Peyer's patch (tissue), 4 donors: Measurements from ENCODE around the gene GPC3. TPM values are rescaled to one million over a fixed set of nuclear protein-coding genes. Genes with fewer than 3 reads are reported as not detected.

Experiments used
- DNase-seq, 3 donors: peaks; one replicate each; pipeline ENCODE4 v3.0.0-alpha.2; 2017 to 2019
- H3K27ac ChIP-seq, 4 donors: fragments of 200-600 bp; sonication (generic); one replicate each; pipeline ENCODE4 v1.5.1; 2016 to 2019
- H3K27me3 ChIP-seq, 2 donors: fragments of 200-600 bp; sonication (generic); one replicate each; pipeline ENCODE4 v1.5.1; 2019
- H3K36me3 ChIP-seq, 3 donors: fragments of 200-600 bp; sonication (generic); one replicate each; pipeline ENCODE4 v1.5.1; 2016 to 2019
- H3K4me1 ChIP-seq, 4 donors: fragments of 200-600 bp; sonication (generic); one replicate each; pipeline ENCODE4 v1.5.1; 2016 to 2019
- H3K4me3 ChIP-seq, 4 donors: fragments of 200-600 bp; sonication (generic); 1 replicate in 3 of 4; 2 replicates in 1 of 4; pipeline ENCODE4 v1.5.1; 2016 to 2019; ENCODE audit warnings: mild to moderate bottlenecking in 1 of 4
- H3K9me3 ChIP-seq, 4 donors: fragments of 200-600 bp; sonication (generic); one replicate each; pipeline ENCODE4 v1.5.1; 2016 to 2019; ENCODE audit warnings: mild to moderate bottlenecking in 1 of 4
- POLR2A ChIP-seq, 2 donors: fragments of 450-650 bp; IDR thresholded peaks; one replicate each; pipeline ENCODE4 v1.5.1; 2017; ENCODE audit warnings: antibody characterized with exemption in 2 of 2, mild to moderate bottlenecking in 2 of 2, moderate library complexity in 2 of 2
- total RNA-seq, 4 donors: library from RNA; depleted of rRNA; stranded (reverse); fragments of >200 nt; gene quantifications; one replicate each; pipeline ENCODE4 v1.1.0, GENCODE V29; 2016
- TF ChIP-seq, protein P1 (sequence below), 6 experiments: fragments of 450-650 bp in 4 of 6; fragments of 200-600 bp in 2 of 6; sonication (generic) in 1 of 6; IDR thresholded peaks; one replicate each; pipeline ENCODE4 v1.5.1; 2017 to 2019; ENCODE audit warnings: antibody characterized with exemption in 6 of 6, mild to moderate bottlenecking in 3 of 6, moderate library complexity in 1 of 6

GPC3 gene
- total RNA-seq, 4 donors from 2014 or later, result 1.1 to 7.2 (median 5.8) TPM

- H3K4me3 ChIP-seq, result no peak overlapping the region
- no peaks in the 10 kb centered on the region for H3K36me3 ChIP-seq
- TF ChIP-seq, protein P1, sequence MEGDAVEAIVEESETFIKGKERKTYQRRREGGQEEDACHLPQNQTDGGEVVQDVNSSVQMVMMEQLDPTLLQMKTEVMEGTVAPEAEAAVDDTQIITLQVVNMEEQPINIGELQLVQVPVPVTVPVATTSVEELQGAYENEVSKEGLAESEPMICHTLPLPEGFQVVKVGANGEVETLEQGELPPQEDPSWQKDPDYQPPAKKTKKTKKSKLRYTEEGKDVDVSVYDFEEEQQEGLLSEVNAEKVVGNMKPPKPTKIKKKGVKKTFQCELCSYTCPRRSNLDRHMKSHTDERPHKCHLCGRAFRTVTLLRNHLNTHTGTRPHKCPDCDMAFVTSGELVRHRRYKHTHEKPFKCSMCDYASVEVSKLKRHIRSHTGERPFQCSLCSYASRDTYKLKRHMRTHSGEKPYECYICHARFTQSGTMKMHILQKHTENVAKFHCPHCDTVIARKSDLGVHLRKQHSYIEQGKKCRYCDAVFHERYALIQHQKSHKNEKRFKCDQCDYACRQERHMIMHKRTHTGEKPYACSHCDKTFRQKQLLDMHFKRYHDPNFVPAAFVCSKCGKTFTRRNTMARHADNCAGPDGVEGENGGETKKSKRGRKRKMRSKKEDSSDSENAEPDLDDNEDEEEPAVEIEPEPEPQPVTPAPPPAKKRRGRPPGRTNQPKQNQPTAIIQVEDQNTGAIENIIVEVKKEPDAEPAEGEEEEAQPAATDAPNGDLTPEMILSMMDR (IDR thresholded peaks at IDR 0.05), result no peak
- no peak for TF ChIP-seq POLR2A (IDR thresholded peaks at IDR 0.05)
- no peaks in the 10 kb centered on the region for H3K4me1 ChIP-seq
- no peaks in the 10 kb centered on the region for H3K27me3 ChIP-seq
- no peak overlapping the region for H3K27ac ChIP-seq
- DNase-seq, result no peak
- H3K9me3 ChIP-seq, result no peaks in the 10 kb centered on the region
Observed at GRCh38 chrX:133983974-133984845, 1.2 kb downstream of the GPC3 start.

GRCh38 chrX:133983256-133983973, 2.0 kb downstream of the GPC3 start:
- no peak overlapping the region for H3K4me3 ChIP-seq
- H3K36me3 ChIP-seq, result no peaks in the 10 kb centered on the region
- no peaks in the 10 kb centered on the region for H3K4me1 ChIP-seq
- TF ChIP-seq POLR2A (IDR thresholded peaks at IDR 0.05), result no peak
- TF ChIP-seq, protein P1 (IDR thresholded peaks at IDR 0.05), result no peak
- DNase-seq, result no peak
- H3K27me3 ChIP-seq, result no peaks in the 10 kb centered on the region
- no peaks in the 10 kb centered on the region for H3K9me3 ChIP-seq
- H3K27ac ChIP-seq, result no peak overlapping the region

DNA sequence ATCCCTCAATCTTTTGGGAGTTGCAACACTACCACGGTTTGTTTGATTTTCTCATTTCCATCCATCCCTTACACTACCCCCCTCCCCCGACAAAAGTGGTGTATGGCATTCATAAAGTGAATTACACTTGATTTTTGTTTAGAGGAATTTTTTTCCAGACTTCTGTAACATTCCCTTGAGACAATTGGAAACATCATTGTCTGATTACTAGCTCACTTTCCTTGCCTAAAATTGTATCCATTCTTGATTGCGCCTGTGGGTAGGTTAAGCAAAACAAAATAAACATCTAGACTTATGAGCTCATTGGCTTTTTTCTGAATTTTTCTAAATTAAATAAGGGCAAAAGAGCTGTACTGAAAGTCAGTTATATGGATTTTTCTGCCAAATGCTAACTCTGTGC, 3.5 kb downstream of the GPC3 start:
- H3K9me3 ChIP-seq, result no peaks in the 10 kb centered on the region
- DNase-seq, result no peak
- TF ChIP-seq, protein P1 (IDR thresholded peaks at IDR 0.05), result no peak
- no peak for TF ChIP-seq POLR2A (IDR thresholded peaks at IDR 0.05)
- no peaks in the 10 kb centered on the region for H3K36me3 ChIP-seq
- no peak overlapping the region for H3K27ac ChIP-seq
- H3K27me3 ChIP-seq, result no peaks in the 10 kb centered on the region
- no peaks in the 10 kb centered on the region for H3K4me1 ChIP-seq
- H3K4me3 ChIP-seq, result no peak overlapping the region

DNA sequence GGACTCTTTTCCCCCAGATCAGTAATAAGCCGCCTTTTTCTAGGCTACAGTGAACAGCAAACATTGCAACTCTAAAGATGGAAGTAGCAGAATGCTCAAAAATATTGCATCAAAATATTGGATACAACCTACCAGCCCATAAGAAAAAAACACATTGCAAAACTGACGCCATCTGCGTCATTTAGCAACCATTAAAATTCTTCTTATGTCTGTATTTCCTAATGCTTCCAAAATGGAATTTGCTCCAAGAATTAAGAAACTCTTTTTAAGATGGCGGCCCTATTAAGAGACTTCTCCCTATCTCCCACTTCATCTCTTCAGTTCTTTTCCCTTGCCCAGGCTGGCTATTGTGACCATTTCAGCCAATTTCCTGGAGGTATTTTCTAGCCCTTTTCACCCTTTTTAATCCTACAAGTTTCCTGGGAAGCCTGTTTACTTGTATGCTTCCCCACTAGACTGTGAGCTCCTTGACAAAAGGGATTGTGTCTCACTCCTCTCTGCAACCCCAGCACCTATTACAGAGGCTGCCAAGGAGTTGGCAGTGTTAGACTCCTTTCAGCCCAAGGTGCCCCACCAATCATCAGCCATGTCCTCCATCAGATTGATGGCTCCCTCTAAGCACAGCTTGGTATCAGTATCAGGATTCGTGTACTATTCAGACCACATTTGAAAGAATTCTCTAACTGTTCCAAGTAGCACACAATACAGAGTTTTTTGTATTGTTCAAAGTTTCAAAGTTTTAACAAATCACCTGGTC, 4.4 kb downstream of the GPC3 start:
- Histone ChIP-seq H3K9me3 (no peaks in the 10 kb centered on the region), H3K36me3 (no peaks in the 10 kb centered on the region), H3K27me3 (no peaks in the 10 kb centered on the region), H3K4me1 (no peaks in the 10 kb centered on the region), H3K27ac (no peak overlapping the region), H3K4me3 (no peak overlapping the region)
- TF ChIP-seq, protein P1 (IDR thresholded peaks at IDR 0.05), result no peak
- TF ChIP-seq POLR2A (IDR thresholded peaks at IDR 0.05), result no peak
- no peak for DNase-seq

GRCh38 chrX:133980406-133980805, 5.0 kb downstream of the GPC3 start:
- H3K27ac ChIP-seq, result no peak overlapping the region
- no peak for DNase-seq
- no peaks in the 10 kb centered on the region for H3K36me3 ChIP-seq
- no peaks in the 10 kb centered on the region for H3K27me3 ChIP-seq
- H3K4me1 ChIP-seq, result no peaks in the 10 kb centered on the region
- TF ChIP-seq, protein P1 (IDR thresholded peaks at IDR 0.05), result no peak
- no peak for TF ChIP-seq POLR2A (IDR thresholded peaks at IDR 0.05)
- H3K9me3 ChIP-seq, result no peaks in the 10 kb centered on the region
- no peak overlapping the region for H3K4me3 ChIP-seq
